Embryonic facial prominence (tissue), 1 donor: ENCODE results near the gene SMAP1.

Source experiments
- DNase-seq: peaks from one replicate; pipeline ENCODE4 v3.0.0-alpha.2; 2016; ENCODE audit errors: extremely low spot score

Gene SMAP1

GRCh38 chr6:70667711-70668498 is at the start of gene SMAP1:
TSS of gene SMAP1 (plus strand) at chr6:70667883. CDS start at chr6:70668024, 141 bp downstream.
- DNase-seq, result peak; percentile 67

GRCh38 chr6:70620746-70621145 is 46.9 kb upstream of the SMAP1 start:
- no peak for DNase-seq

GRCh38 chr6:70622461-70622860 is 45.2 kb upstream of the SMAP1 start:
- no peak for DNase-seq

GRCh38 chr6:70625436-70625835 is 42.2 kb upstream of the SMAP1 start:
- no peak for DNase-seq

- no peak for DNase-seq
These were observed 40.0 kb upstream of the SMAP1 start for GRCh38 chr6:70627500-70628254.

GRCh38 chr6:70629929-70630328 is 37.8 kb upstream of the SMAP1 start:
- DNase-seq, result no peak

- DNase-seq, result no peak
These were observed 33.8 kb upstream of the SMAP1 start for GRCh38 chr6:70633870-70634269.

GRCh38 chr6:70636596-70636995 is 31.1 kb upstream of the SMAP1 start:
- no peak for DNase-seq

- no peak for DNase-seq
These were observed 29.2 kb upstream of the SMAP1 start for GRCh38 chr6:70638468-70638867.

GRCh38 chr6:70651326-70651905 is 16.3 kb upstream of the SMAP1 start:
- DNase-seq, result no peak

- no peak for DNase-seq
These were observed 15.5 kb upstream of the SMAP1 start for GRCh38 chr6:70652216-70652615.

GRCh38 chr6:70657706-70658105 is 10.0 kb upstream of the SMAP1 start:
- no peak for DNase-seq

GRCh38 chr6:70663881-70664466 is 3.7 kb upstream of the SMAP1 start:
- DNase-seq, result no peak

GRCh38 chr6:70666706-70667105 is 977 bp upstream of the SMAP1 start:
- DNase-seq, result no peak

GRCh38 chr6:70667256-70667710 is 400 bp upstream of the SMAP1 start:
- no peak for DNase-seq

- DNase-seq, result no peak
These were observed 773 bp downstream of the SMAP1 start for GRCh38 chr6:70668499-70668812.

- no peak for DNase-seq
These were observed 1.4 kb downstream of the SMAP1 start for GRCh38 chr6:70669133-70669532.

GRCh38 chr6:70672549-70672948 is 4.9 kb downstream of the SMAP1 start:
- no peak for DNase-seq

GRCh38 chr6:70673054-70673453 is 5.4 kb downstream of the SMAP1 start:
- DNase-seq, result no peak

- no peak for DNase-seq
These were observed 5.9 kb downstream of the SMAP1 start for GRCh38 chr6:70673601-70674000.

GRCh38 chr6:70675822-70676221 is 8.1 kb downstream of the SMAP1 start:
- DNase-seq, result no peak

GRCh38 chr6:70676821-70677220 is 9.1 kb downstream of the SMAP1 start:
- no peak for DNase-seq
